ENCODE results near the gene FAM53B.

Gene FAM53B

GRCh38 chr10:124677749-124678556 is 66.2 kb downstream of the FAM53B start:
- peak; percentile 44 for DNase-seq (ENCODE audit: low spot score)

GRCh38 chr10:124677293-124677699 is 66.9 kb downstream of the FAM53B start:
- no peak for DNase-seq (ENCODE audit: low spot score)

- DNase-seq (ENCODE audit: low spot score): no peak
Observed at GRCh38 chr10:124676416-124677062, 67.6 kb downstream of the FAM53B start.

- DNase-seq (ENCODE audit: low spot score): no peak
Observed at GRCh38 chr10:124675824-124676223, 68.4 kb downstream of the FAM53B start.

GRCh38 chr10:124675261-124675660 is 68.9 kb downstream of the FAM53B start:
- DNase-seq (ENCODE audit: low spot score): no peak

- DNase-seq (ENCODE audit: low spot score): no peak
Observed at GRCh38 chr10:124674768-124675222, 69.4 kb downstream of the FAM53B start.

- no peak for DNase-seq (ENCODE audit: low spot score)
Observed at GRCh38 chr10:124672181-124672638, 72.0 kb downstream of the FAM53B start.

- no peak for DNase-seq (ENCODE audit: low spot score)
Observed at GRCh38 chr10:124671486-124672075, 72.6 kb downstream of the FAM53B start.

GRCh38 chr10:124670849-124671248 is 73.3 kb downstream of the FAM53B start:
- DNase-seq (ENCODE audit: low spot score): no peak

GRCh38 chr10:124669824-124670654 is 74.1 kb downstream of the FAM53B start:
- no peak for DNase-seq (ENCODE audit: low spot score)

GRCh38 chr10:124669141-124669823 is 74.9 kb downstream of the FAM53B start:
- DNase-seq (ENCODE audit: low spot score): no peak

- DNase-seq (ENCODE audit: low spot score): no peak
Observed at GRCh38 chr10:124668517-124669051, 75.6 kb downstream of the FAM53B start.

GRCh38 chr10:124667425-124668345 is 76.5 kb downstream of the FAM53B start:
- DNase-seq (ENCODE audit: low spot score): no peak

GRCh38 chr10:124666494-124666893 is 77.7 kb downstream of the FAM53B start:
- DNase-seq (ENCODE audit: low spot score): no peak

GRCh38 chr10:124665980-124666379 is 78.2 kb downstream of the FAM53B start:
- peak; percentile 69 for DNase-seq (ENCODE audit: low spot score)

- peak; percentile 70 for DNase-seq (ENCODE audit: low spot score)
Observed at GRCh38 chr10:124665558-124665957, 78.6 kb downstream of the FAM53B start.

- no peak for DNase-seq (ENCODE audit: low spot score)
Observed at GRCh38 chr10:124665091-124665490, 79.1 kb downstream of the FAM53B start.

- no peak for DNase-seq (ENCODE audit: low spot score)
Observed at GRCh38 chr10:124663766-124664360, 80.3 kb downstream of the FAM53B start.

GRCh38 chr10:124663228-124663627 is 81.0 kb downstream of the FAM53B start:
- DNase-seq (ENCODE audit: low spot score): no peak
